Bone marrow (tissue), 2 donors: ENCODE results near the gene MTHFR.

Experiments
- DNase-seq, 2 donors: peaks; one replicate each; lab custom pipeline; 2025; lab: John Stamatoyannopoulos, UW

The MTHFR gene

GRCh38 chr1:11782127-11782708, 23.5 kb downstream of the MTHFR start:
- no peak for DNase-seq

- DNase-seq = no peak
Measured at GRCh38 chr1:11781297-11781696, 24.5 kb downstream of the MTHFR start.

- DNase-seq = no peak
Measured at GRCh38 chr1:11780380-11781147, 25.2 kb downstream of the MTHFR start.

GRCh38 chr1:11779715-11780379, 25.9 kb downstream of the MTHFR start:
- DNase-seq = no peak

GRCh38 chr1:11778844-11779623, 26.7 kb downstream of the MTHFR start:
- no peak for DNase-seq

- DNase-seq = no peak
Measured at GRCh38 chr1:11778336-11778735, 27.4 kb downstream of the MTHFR start.

GRCh38 chr1:11777658-11778322, 28.0 kb downstream of the MTHFR start:
- DNase-seq = no peak

GRCh38 chr1:11774753-11775152, 31.0 kb downstream of the MTHFR start:
- DNase-seq = no peak

- no peak for DNase-seq
Measured at GRCh38 chr1:11772458-11772857, 33.3 kb downstream of the MTHFR start.

- no peak for DNase-seq
Measured at GRCh38 chr1:11771481-11772043, 34.2 kb downstream of the MTHFR start.

- no peak for DNase-seq
Measured at GRCh38 chr1:11770011-11770410, 35.8 kb downstream of the MTHFR start.

- no peak for DNase-seq
Measured at GRCh38 chr1:11769274-11769673, 36.5 kb downstream of the MTHFR start.

GRCh38 chr1:11768821-11769220, 36.9 kb downstream of the MTHFR start:
- DNase-seq = no peak

- DNase-seq = no peak
Measured at GRCh38 chr1:11767922-11768704, 37.7 kb downstream of the MTHFR start.

GRCh38 chr1:11766429-11766776, 39.4 kb downstream of the MTHFR start:
- DNase-seq = no peak

- DNase-seq = no peak
Measured at GRCh38 chr1:11765661-11766428, 39.9 kb downstream of the MTHFR start.

- no peak for DNase-seq
Measured at GRCh38 chr1:11764519-11764918, 41.2 kb downstream of the MTHFR start.

GRCh38 chr1:11764115-11764514, 41.6 kb downstream of the MTHFR start:
- DNase-seq = no peak

GRCh38 chr1:11761988-11762406, 43.8 kb downstream of the MTHFR start, which contains the start of gene C1orf167:
Gene C1orf167, plus strand, starts transcription at chr1:11762193. Its CDS starts 2,208 bp downstream, at chr1:11764401.
- DNase-seq = no peak

- no peak for DNase-seq
Measured at GRCh38 chr1:11761285-11761684, 44.5 kb downstream of the MTHFR start.
